ENCODE results near the gene RARA.

Gene RARA

GRCh38 chr17:40346765-40347158, 37.8 kb downstream of the RARA start:
- FAIRE-seq: no peak

GRCh38 chr17:40347319-40348135, 38.5 kb downstream of the RARA start:
- no peak for FAIRE-seq

GRCh38 chr17:40348136-40348504, 39.1 kb downstream of the RARA start:
- FAIRE-seq: no peak

- no peak for FAIRE-seq
Observed at GRCh38 chr17:40348562-40349476, 39.8 kb downstream of the RARA start.

- no peak for FAIRE-seq
Observed at GRCh38 chr17:40349477-40349894, 40.5 kb downstream of the RARA start.

- FAIRE-seq: no peak
Observed at GRCh38 chr17:40349895-40350688, 41.1 kb downstream of the RARA start.

- no peak for FAIRE-seq
Observed at GRCh38 chr17:40350689-40351358, 41.8 kb downstream of the RARA start.

- no peak for FAIRE-seq
Observed at GRCh38 chr17:40351359-40352236, 42.6 kb downstream of the RARA start.

GRCh38 chr17:40352237-40352778, 43.3 kb downstream of the RARA start:
- no peak for FAIRE-seq

- FAIRE-seq: no peak
Observed at GRCh38 chr17:40352779-40353394, 43.9 kb downstream of the RARA start.

GRCh38 chr17:40354221-40355122, 45.5 kb downstream of the RARA start:
- no peak for FAIRE-seq

GRCh38 chr17:40355123-40355803, 46.3 kb downstream of the RARA start:
- no peak for FAIRE-seq

- FAIRE-seq: no peak
Observed at GRCh38 chr17:40355804-40356758, 47.1 kb downstream of the RARA start.

GRCh38 chr17:40356990-40357881, 48.3 kb downstream of the RARA start:
- no peak for FAIRE-seq

GRCh38 chr17:40358323-40359038, 49.5 kb downstream of the RARA start:
- peak; percentile 97 for FAIRE-seq

- no peak for FAIRE-seq
Observed at GRCh38 chr17:40360091-40360490, 51.1 kb downstream of the RARA start.
